ENCODE results near the gene THAP10. TPM values are rescaled to one million over a fixed set of nuclear protein-coding genes. Genes with fewer than 3 reads are reported as not detected.

Gene THAP10
- total and polyA plus RNA-seq, 7 donors, result 0.48 to 2.4 (median 1.2) TPM

DNA sequence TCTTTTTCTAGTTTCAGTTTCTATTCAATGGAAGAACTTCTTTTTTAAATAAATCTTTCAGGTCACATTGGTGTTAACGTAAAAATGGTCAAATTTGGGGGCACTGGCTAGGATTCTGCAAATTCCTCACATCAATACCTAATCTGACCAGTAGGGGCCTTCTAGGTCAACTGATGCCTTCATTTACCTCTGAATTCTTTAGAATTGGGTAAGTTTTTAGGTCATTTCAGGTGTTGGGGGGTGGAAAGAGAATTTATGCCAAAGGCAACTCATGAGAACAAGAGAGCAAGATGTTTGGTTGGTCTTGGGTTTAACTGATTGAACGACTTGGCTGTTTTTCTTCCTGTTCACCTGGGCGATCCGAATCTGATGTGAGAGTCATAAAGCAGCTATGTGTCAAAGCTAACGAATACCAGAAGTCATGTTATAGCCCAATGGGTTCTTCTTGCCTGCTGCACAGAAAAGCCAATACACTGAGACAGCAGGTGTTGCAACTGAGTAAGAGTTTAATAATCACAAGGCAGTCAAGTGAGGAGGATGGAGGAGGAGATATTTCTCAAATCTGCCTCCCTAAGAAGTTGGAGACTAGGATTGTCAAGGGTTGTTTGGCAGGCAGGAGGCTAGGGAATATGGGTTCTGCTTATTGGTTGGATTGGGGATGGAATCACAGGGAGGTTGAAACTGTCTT lies 15.7 kb upstream of the THAP10 start:
- Histone ChIP-seq H3K36me3 (ENCODE audit: insufficient read depth in 1 of 2, low read depth in 1 of 2) (no peaks in the 10 kb centered on the region), H3K9me3 (peaks cover 10% of the 10 kb centered on the region), H3K27ac (no peak overlapping the region), H3K4me1 (no peaks in the 10 kb centered on the region), H3K27me3 (ENCODE audit: insufficient read depth in 3 of 3, low read length in 2 of 3) (peaks cover 0 to 2% (median 0%) of the 10 kb centered on the region in 3 donors), H3K4me3 (no peak overlapping the region)
- intact Hi-C loops (cut with DNase I), result no loop called here
- ATAC-seq, result no peak
- 95 to 98% (median 97%) methylated on average over 5 of the region's 5 CpGs for WGBS, 3 donors
- TF ChIP-seq, protein P1, sequence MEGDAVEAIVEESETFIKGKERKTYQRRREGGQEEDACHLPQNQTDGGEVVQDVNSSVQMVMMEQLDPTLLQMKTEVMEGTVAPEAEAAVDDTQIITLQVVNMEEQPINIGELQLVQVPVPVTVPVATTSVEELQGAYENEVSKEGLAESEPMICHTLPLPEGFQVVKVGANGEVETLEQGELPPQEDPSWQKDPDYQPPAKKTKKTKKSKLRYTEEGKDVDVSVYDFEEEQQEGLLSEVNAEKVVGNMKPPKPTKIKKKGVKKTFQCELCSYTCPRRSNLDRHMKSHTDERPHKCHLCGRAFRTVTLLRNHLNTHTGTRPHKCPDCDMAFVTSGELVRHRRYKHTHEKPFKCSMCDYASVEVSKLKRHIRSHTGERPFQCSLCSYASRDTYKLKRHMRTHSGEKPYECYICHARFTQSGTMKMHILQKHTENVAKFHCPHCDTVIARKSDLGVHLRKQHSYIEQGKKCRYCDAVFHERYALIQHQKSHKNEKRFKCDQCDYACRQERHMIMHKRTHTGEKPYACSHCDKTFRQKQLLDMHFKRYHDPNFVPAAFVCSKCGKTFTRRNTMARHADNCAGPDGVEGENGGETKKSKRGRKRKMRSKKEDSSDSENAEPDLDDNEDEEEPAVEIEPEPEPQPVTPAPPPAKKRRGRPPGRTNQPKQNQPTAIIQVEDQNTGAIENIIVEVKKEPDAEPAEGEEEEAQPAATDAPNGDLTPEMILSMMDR (IDR thresholded peaks at IDR 0.05), result peak; percentile 5
- no peak for DNase-seq

DNA sequence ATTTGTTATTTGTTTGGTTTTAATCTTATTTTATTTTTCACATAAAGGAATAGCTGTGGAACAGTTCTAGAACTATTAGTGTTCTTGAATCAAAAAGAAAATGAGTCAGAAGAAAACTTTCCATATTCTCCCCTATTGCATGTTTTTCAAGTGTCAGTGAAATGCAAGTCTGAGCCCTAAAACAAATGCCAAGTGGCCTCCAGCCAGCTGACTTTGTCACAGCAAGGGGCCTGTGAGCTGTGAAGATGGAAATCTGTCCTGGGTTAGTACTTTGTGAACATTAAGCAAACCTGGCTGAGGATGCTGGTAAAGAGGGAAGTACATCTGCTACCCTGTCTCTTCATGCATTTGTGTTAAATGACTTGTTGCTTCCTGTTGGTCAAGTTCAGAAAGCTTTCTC lies 14.6 kb upstream of the THAP10 start:
- TF ChIP-seq, protein P1 (IDR thresholded peaks at IDR 0.05), result no peak
- no peaks in the 10 kb centered on the region for H3K36me3 ChIP-seq (ENCODE audit: insufficient read depth in 1 of 2, low read depth in 1 of 2)
- H3K27me3 ChIP-seq (ENCODE audit: insufficient read depth in 3 of 3, low read length in 2 of 3), result peaks cover 0 to 2% (median 0%) of the 10 kb centered on the region in 3 donors
- no peak for ATAC-seq
- peaks cover 10% of the 10 kb centered on the region for H3K9me3 ChIP-seq
- no peak overlapping the region for H3K4me3 ChIP-seq
- no peaks in the 10 kb centered on the region for H3K4me1 ChIP-seq
- intact Hi-C loops (cut with DNase I), result no loop called here
- no peak for DNase-seq
- no peak overlapping the region for H3K27ac ChIP-seq

DNA sequence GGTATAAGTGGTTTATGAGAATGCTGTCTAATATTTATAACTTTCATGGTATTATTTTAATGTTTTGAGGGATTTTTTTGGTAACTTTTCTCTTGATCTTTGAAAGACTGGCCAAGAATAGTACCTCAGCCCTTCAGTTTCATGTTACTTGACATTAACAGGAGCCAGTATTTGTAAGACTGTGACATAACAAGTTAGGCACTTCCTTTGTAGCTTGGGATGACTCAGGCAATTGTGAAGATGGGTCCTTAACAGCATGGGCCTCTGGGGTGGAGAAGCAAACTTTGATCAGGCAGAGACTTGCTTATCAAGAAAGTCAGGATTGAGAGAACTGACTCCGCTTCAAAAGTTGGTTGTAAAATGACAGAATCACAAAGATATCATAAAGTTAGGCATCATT lies 9.9 kb upstream of the THAP10 start:
- intact Hi-C loops (cut with DNase I), result no loop called here
- no peaks in the 10 kb centered on the region for H3K4me1 ChIP-seq
- no peak for DNase-seq
- H3K9me3 ChIP-seq, result no peaks in the 10 kb centered on the region
- peak overlapping the region; percentile 19 for H3K27ac ChIP-seq
- 97 to 100% (median 97%) methylated on average over 1 of the region's 1 CpG for WGBS, 3 donors
- H3K36me3 ChIP-seq (ENCODE audit: insufficient read depth in 1 of 2, low read depth in 1 of 2), result peaks cover 0 to 6% of the 10 kb centered on the region in 2 donors
- TF ChIP-seq, protein P1 (IDR thresholded peaks at IDR 0.05), result no peak
- no peak overlapping the region for H3K4me3 ChIP-seq
- H3K27me3 ChIP-seq (ENCODE audit: insufficient read depth in 3 of 3, low read length in 2 of 3), result no peaks in the 10 kb centered on the region
- peak in 1 of 4 donors; percentile 57 for ATAC-seq

DNA sequence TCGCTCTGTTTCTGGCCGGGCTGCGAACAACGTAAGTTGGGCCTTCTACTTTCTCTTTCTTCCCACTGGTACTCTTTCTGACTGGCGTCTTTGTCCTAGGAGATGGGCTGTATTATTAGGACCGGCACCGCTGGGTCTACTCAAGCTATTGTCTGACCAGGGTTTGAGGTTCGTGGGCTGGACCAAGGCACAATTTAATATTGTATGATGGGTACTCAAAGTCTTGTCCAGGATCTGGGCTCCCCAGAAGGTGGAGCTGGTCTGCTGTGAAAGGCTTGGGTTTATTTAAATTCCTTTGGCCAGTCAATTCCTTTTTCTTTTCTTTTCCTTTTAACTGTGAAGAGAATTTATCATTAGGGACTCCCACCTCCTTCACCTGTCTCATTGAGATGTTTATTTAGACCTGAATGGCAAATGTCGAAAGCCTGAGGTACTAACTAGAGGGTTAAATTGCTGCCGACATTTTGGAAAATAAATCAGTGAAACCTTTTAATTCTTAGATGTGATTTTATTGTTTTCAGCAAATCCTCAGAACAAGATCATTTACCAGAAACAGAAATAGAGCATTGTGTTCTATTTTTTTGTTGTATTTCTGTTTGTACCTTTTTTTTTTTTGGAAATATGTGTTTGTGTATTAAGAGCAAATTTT lies 803 bp upstream of the THAP10 start:
- WGBS, 3 donors, result 5 to 6% (median 6%) methylated on average over 10 of the region's 10 CpGs
- Histone ChIP-seq H3K27ac (peak overlapping the region; percentile 60), H3K4me1 (no peaks in the 10 kb centered on the region), H3K27me3 (ENCODE audit: insufficient read depth in 3 of 3, low read length in 2 of 3) (no peaks in the 10 kb centered on the region), H3K9me3 (no peaks in the 10 kb centered on the region), H3K4me3 (peak overlapping the region; percentile 92), H3K36me3 (ENCODE audit: insufficient read depth in 1 of 2, low read depth in 1 of 2) (no peaks in the 10 kb centered on the region)
- ATAC-seq, result peak; percentile 30 to 68 (median 52)
- no peak for DNase-seq
- intact Hi-C loops (cut with DNase I), result loop anchor here in 1 of 2 donors (10.0 kb wide), 1 partner anchor 542 kb away; no protein-coding TSS in a partner anchor
- TF ChIP-seq, protein P1 (IDR thresholded peaks at IDR 0.05), result peak; percentile 30

Measured in psoas muscle (tissue), 8 donors.